Measurements from ENCODE around the gene B3GAT1.

GRCh38 chr11:134363161-134363560 lies 48.9 kb downstream of the B3GAT1 start:
- TF ChIP-seq ELF4 (IDR thresholded peaks at IDR 0.05): no peak
- TF ChIP-seq SP1 (IDR thresholded peaks at IDR 0.05): no peak
- no peak for TF ChIP-seq PKNOX1 (IDR thresholded peaks at IDR 0.05)
- no peak for TF ChIP-seq FOXK2 (IDR thresholded peaks at IDR 0.05)
- TF ChIP-seq ZNF384 (IDR thresholded peaks at IDR 0.05): no peak
- no peak for TF ChIP-seq SUZ12 (IDR thresholded peaks at IDR 0.05)
- no peak for TF ChIP-seq FOXA1 (IDR thresholded peaks at IDR 0.05)
- no peak for TF ChIP-seq TARDBP (IDR thresholded peaks at IDR 0.05)
- TF ChIP-seq HDGF (IDR thresholded peaks at IDR 0.05; ENCODE audit: borderline replicate concordance): no peak
- TF ChIP-seq FOXM1 (IDR thresholded peaks at IDR 0.05; ENCODE audit: borderline replicate concordance): no peak
- no peak for TF ChIP-seq ARNT (IDR thresholded peaks at IDR 0.05)
- no peak for TF ChIP-seq BHLHE40 (IDR thresholded peaks at IDR 0.05; ENCODE audit: borderline replicate concordance)
- no peak for TF ChIP-seq CTBP1 (IDR thresholded peaks at IDR 0.05; ENCODE audit: borderline replicate concordance)
- no peak for TF ChIP-seq NFRKB (IDR thresholded peaks at IDR 0.05)

All from HEK293T (cell line).